Sigmoid colon (tissue), 7 donors: ENCODE results near the gene TXNDC16. TPM values are rescaled to one million over a fixed set of nuclear protein-coding genes. Genes with fewer than 3 reads are reported as not detected.

ENCODE experiments used
- DNase-seq: peaks from one replicate; pipeline ENCODE4 v3.0.0-alpha.2; 2019
- H3K27ac ChIP-seq, 4 donors: fragments of 200-600 bp; sonication (generic); one replicate each; pipeline ENCODE4 v1.5.1; 2016 to 2019; ENCODE audit warnings: mild to moderate bottlenecking in 1 of 4
- H3K27me3 ChIP-seq, 3 donors: fragments of 200-600 bp; sonication (generic); one replicate each; pipeline ENCODE4 v1.5.1; 2019; ENCODE audit warnings: mild to moderate bottlenecking in 1 of 3
- H3K36me3 ChIP-seq, 4 donors: fragments of 200-600 bp; sonication (generic); one replicate each; pipeline ENCODE4 v1.5.1; 2016 to 2019
- H3K4me1 ChIP-seq, 4 donors: fragments of 200-600 bp; sonication (generic); one replicate each; pipeline ENCODE4 v1.5.1; 2017 to 2019
- H3K4me3 ChIP-seq, 4 donors: fragments of 200-600 bp; sonication (generic); one replicate each; pipeline ENCODE4 v1.5.1; 2017 to 2019; ENCODE audit warnings: mild to moderate bottlenecking in 2 of 4, moderate library complexity in 1 of 4
- H3K9me3 ChIP-seq, 4 donors: fragments of 200-600 bp in 3 of 4; sonication (generic) in 3 of 4; one replicate each; pipeline versions ENCODE4 v1.5.1 to v1.6.1; 2013 to 2019
- EP300 ChIP-seq, 4 donors: sonication (generic); formaldehyde crosslinking; IDR thresholded peaks; one replicate each; pipeline ENCODE4 v1.6.1; 2017; ENCODE audit warnings: antibody characterized with exemption in 4 of 4
- POLR2A ChIP-seq, 2 donors: fragments of 450-650 bp; IDR thresholded peaks; one replicate each; pipeline ENCODE4 v1.6.1; 2016; ENCODE audit warnings: antibody characterized with exemption in 2 of 2, mild to moderate bottlenecking in 2 of 2, moderate library complexity in 2 of 2
- POLR2AphosphoS5 ChIP-seq, 4 donors: sonication (generic); formaldehyde crosslinking; IDR thresholded peaks; one replicate each; pipeline ENCODE4 v1.6.1; 2017; ENCODE audit warnings: antibody characterized with exemption in 4 of 4
- WGBS, 2 donors: extraction: QIAGEN DNeasy Blood & Tissue Kit; methylation state at CpG; one replicate each; pipeline ENCODE4 v1.1.7; 2013; 5-methylcytosine and 5-hydroxymethylcytosine counted together
- intact Hi-C: fragments of 100-400 bp; cut with DNase I; formaldehyde crosslinking; loops from one replicate; pipeline ENCODE4 v1.15.1; 2023
- polyA plus RNA-seq, 3 donors: library from polyadenylated mRNA; stranded (reverse); fragments of 200-250 nt; gene quantifications; one replicate each; pipeline ENCODE4 v1.2.3, GENCODE V29; 2013
- total RNA-seq, 4 donors: library from RNA; depleted of rRNA; stranded (reverse); fragments of >200 nt; gene quantifications; one replicate each; pipeline ENCODE4 v1.1.0, GENCODE V29; 2016
- TF ChIP-seq, protein P1 (sequence below), 4 experiments: fragments of 450-650 bp in 3 of 4; fragments of 200-600 bp in 1 of 4; IDR thresholded peaks; one replicate each; pipeline ENCODE4 v1.5.1; 2016 to 2019; ENCODE audit warnings: antibody characterized with exemption in 4 of 4, mild to moderate bottlenecking in 3 of 4, moderate library complexity in 2 of 4
- donor health status: healthy with polysubstance abuse.
- donor health status: Bipolar disorder and iron deficiency.
- donor health status: healthy.

Gene TXNDC16
- total and polyA plus RNA-seq, 7 donors: 1.2 to 14.3 (median 10.5) TPM

DNA sequence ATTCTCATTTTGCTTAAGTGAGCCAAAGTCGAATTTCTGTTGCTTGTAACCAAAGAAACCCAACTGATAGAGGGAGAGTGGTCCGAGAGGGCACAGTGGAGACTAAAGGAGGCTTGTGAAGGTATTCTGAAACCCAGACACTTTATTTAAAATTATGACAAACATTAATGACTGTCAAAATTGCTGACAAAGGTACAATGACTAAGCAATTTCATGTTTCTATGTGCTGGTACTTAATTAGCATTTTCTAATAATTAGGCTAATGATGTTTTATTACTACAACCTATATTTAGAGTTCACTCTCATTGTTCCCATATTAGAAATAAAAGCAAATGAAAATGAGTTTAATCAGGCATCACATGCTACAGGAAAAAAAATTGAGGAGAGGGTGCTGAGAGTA lies 121.8 kb downstream of the TXNDC16 start:
- intact Hi-C loops: no loop called here
- no peak for DNase-seq
- TF ChIP-seq EP300 (IDR thresholded peaks at IDR 0.05) (no peak), POLR2A (IDR thresholded peaks at IDR 0.05) (no peak), POLR2AphosphoS5 (IDR thresholded peaks at IDR 0.05) (no peak)
- TF ChIP-seq, protein P1, sequence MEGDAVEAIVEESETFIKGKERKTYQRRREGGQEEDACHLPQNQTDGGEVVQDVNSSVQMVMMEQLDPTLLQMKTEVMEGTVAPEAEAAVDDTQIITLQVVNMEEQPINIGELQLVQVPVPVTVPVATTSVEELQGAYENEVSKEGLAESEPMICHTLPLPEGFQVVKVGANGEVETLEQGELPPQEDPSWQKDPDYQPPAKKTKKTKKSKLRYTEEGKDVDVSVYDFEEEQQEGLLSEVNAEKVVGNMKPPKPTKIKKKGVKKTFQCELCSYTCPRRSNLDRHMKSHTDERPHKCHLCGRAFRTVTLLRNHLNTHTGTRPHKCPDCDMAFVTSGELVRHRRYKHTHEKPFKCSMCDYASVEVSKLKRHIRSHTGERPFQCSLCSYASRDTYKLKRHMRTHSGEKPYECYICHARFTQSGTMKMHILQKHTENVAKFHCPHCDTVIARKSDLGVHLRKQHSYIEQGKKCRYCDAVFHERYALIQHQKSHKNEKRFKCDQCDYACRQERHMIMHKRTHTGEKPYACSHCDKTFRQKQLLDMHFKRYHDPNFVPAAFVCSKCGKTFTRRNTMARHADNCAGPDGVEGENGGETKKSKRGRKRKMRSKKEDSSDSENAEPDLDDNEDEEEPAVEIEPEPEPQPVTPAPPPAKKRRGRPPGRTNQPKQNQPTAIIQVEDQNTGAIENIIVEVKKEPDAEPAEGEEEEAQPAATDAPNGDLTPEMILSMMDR (IDR thresholded peaks at IDR 0.05): no peak
- 92 to 96% methylated on average over 2 of the region's 2 CpGs for WGBS, 2 donors
- Histone ChIP-seq H3K4me1 (no peaks in the 10 kb centered on the region), H3K27ac (no peak overlapping the region), H3K27me3 (no peaks in the 10 kb centered on the region), H3K9me3 (no peaks in the 10 kb centered on the region), H3K36me3 (no peaks in the 10 kb centered on the region), H3K4me3 (no peak overlapping the region)

DNA sequence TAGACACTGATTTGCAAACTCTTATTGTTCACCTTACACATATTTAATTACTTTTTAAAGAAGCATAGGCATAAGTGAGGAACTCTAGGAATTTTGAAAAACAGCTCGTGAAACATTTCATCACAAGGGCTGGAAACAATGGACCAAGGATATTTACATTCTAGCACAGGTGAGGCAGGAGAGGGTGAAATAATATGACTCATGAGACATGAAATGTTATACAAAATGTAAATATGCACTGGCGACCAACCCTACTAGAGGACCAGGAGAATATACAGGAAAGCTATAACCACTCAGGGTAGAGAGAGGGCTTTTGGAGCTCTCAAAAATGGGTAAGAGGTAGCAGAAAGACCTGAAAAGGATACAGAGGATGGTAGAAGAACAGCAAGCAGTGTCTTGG lies 122.9 kb downstream of the TXNDC16 start:
- intact Hi-C loops: no loop called here
- no peaks in the 10 kb centered on the region for H3K4me1 ChIP-seq
- no peaks in the 10 kb centered on the region for H3K36me3 ChIP-seq
- 92 to 93% methylated on average over 2 of the region's 2 CpGs for WGBS, 2 donors
- DNase-seq: no peak
- no peaks in the 10 kb centered on the region for H3K27me3 ChIP-seq
- H3K9me3 ChIP-seq: no peaks in the 10 kb centered on the region
- no peak for TF ChIP-seq POLR2AphosphoS5 (IDR thresholded peaks at IDR 0.05)
- no peak for TF ChIP-seq POLR2A (IDR thresholded peaks at IDR 0.05)
- no peak for TF ChIP-seq EP300 (IDR thresholded peaks at IDR 0.05)
- TF ChIP-seq, protein P1 (IDR thresholded peaks at IDR 0.05): no peak
- no peak overlapping the region for H3K27ac ChIP-seq
- no peak overlapping the region for H3K4me3 ChIP-seq

DNA sequence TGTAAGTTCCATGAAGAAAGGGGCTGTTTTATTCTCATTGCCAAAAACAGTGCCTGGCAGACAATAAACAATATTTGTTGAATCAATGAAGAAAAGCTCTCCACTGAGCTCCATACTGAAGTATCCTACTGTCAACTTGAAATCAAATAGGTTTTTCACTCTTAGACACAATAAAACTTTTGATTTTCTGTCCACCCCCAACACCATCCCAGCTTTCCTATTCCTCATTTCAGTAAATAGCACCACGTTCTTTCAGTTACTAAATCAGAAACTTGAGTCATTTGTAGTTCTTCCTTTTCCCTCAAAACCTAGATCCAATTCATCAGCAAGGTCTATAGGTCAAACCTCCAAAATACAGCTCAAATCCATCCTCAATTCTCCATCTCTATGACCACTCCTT lies 124.8 kb downstream of the TXNDC16 start:
- 76 to 89% methylated on average over 1 of the region's 1 CpG for WGBS, 2 donors
- no peak overlapping the region for H3K27ac ChIP-seq
- peaks cover 0 to 14% (median 10%) of the 10 kb centered on the region in 4 donors for H3K4me1 ChIP-seq
- no peak overlapping the region for H3K4me3 ChIP-seq
- no peaks in the 10 kb centered on the region for H3K36me3 ChIP-seq
- no peak for DNase-seq
- no peaks in the 10 kb centered on the region for H3K9me3 ChIP-seq
- intact Hi-C loops: no loop called here
- no peaks in the 10 kb centered on the region for H3K27me3 ChIP-seq
- TF ChIP-seq, protein P1 (IDR thresholded peaks at IDR 0.05): no peak
- TF ChIP-seq POLR2AphosphoS5 (IDR thresholded peaks at IDR 0.05) (no peak), POLR2A (IDR thresholded peaks at IDR 0.05) (no peak), EP300 (IDR thresholded peaks at IDR 0.05) (no peak)

DNA sequence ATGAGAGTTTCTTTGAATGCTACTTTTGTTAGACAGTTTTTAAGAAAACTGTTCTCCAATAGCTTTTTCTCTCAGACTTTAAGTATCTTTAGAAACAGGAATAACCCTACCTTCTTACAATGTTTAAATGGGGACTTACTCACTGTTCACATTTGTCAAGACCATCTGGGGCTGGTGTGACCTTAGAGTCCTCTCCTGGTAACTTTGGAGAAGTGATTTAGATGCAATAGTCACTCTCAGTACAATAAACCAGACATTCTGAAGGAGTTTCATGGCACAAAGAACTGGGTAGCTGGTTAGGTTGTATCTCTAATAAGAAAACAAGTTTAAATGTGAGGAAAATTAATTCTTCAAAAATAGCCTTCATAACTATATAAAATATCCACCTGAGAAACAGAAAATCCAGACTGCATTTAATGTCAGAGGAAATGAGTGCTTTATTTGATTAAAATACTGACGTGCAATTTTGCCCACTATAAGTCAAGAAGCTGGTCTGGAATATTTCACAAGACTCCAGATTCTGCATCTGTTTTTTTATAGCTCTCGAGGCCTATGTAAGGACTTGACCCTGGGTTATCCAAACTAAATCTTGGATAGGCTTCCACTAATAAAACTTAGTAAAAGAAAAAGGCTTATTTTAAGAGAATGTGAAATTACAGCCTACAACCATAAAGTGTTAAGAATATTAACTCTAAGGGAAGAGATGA lies 129.5 kb downstream of the TXNDC16 start:
- Histone ChIP-seq H3K27me3 (no peaks in the 10 kb centered on the region), H3K9me3 (no peaks in the 10 kb centered on the region), H3K27ac (no peak overlapping the region), H3K36me3 (no peaks in the 10 kb centered on the region), H3K4me3 (no peak overlapping the region), H3K4me1 (peaks cover 0 to 15% (median 13%) of the 10 kb centered on the region in 4 donors)
- WGBS, 2 donors: 52 to 71% methylated on average over 2 of the region's 2 CpGs
- TF ChIP-seq EP300 (IDR thresholded peaks at IDR 0.05) (no peak), POLR2AphosphoS5 (IDR thresholded peaks at IDR 0.05) (peak in 2 of 4 donors; percentile 56 to 67)
- TF ChIP-seq, protein P1 (IDR thresholded peaks at IDR 0.05): no peak
- no peak for DNase-seq
- intact Hi-C loops: no loop called here

DNA sequence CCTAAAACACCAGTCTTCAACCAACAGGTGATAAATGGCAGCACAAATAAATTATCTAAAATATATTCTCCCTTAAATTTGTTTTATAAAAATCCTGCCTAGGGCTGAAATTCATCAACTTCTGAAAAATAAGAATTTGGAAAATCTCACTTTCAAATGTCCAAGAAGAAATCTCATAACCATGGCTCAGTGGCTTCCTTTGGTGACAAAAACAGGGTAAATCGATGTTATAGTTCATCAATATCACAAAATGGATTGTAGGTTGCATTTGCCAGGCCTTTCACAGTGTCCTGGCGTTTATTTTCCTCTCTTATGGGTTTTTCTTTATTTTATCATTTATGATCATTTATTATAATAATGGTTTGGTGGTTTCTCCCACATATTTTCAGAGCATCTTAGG lies 135.2 kb downstream of the TXNDC16 start:
- Histone ChIP-seq H3K4me1 (peaks cover 0 to under 1% (median 0%) of the 10 kb centered on the region in 4 donors), H3K27ac (no peak overlapping the region), H3K27me3 (peaks cover 0 to 3% (median 0%) of the 10 kb centered on the region in 3 donors), H3K9me3 (no peaks in the 10 kb centered on the region), H3K36me3 (no peaks in the 10 kb centered on the region), H3K4me3 (no peak overlapping the region)
- WGBS, 2 donors: 0 to 49% methylated on average over 2 of the region's 2 CpGs
- TF ChIP-seq, protein P1 (IDR thresholded peaks at IDR 0.05): no peak
- TF ChIP-seq POLR2A (IDR thresholded peaks at IDR 0.05) (no peak), EP300 (IDR thresholded peaks at IDR 0.05) (no peak), POLR2AphosphoS5 (IDR thresholded peaks at IDR 0.05) (no peak)
- DNase-seq: no peak
- intact Hi-C loops: no loop called here
